ENCODE results near the gene LRTM1. TPM values are rescaled to one million over a fixed set of nuclear protein-coding genes. Genes with fewer than 3 reads are reported as not detected.

The LRTM1 gene
- total and polyA plus RNA-seq, 2 of the 13 experiments (the other 11 are each of a cell fraction or from before 2014, with no cell fraction given): not detected

DNA sequence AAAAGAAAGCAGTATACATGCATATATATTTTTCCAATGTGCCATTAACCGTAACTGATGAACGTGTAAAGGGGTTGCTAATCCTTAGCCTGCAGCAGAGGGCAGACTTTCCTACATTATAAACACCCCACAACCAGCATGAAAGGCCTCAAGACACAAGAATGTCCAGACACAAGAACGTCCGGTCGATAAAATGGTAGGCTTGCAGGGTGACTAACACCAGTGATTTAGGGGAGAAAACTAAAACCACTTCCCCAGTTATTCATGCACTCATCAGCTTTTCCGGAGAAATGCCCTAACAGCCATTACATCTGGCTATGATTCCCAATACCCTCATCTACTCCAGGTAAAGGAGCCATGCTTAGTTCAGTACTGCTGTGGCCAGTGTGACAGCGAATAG, 57.4 kb downstream of the LRTM1 start:
- Histone ChIP-seq H3K9ac (ENCODE audit: insufficient read depth, low read depth, low read length) (no peak overlapping the region), H3K4me1 (ENCODE audit: insufficient read depth, low read length) (no peaks in the 10 kb centered on the region), H3K4me2 (ENCODE audit: low read depth, low read length) (no peak overlapping the region), H3K79me2 (ENCODE audit: insufficient read depth, low read length) (no peaks in the 10 kb centered on the region), H3K4me3 (replicated peaks in 1 of 3; ENCODE audit: insufficient read depth in 1 of 3, low read depth in 2 of 3, low read length in 3 of 3) (no peak overlapping the region), H3K36me3 (replicated peaks in 1 of 2; ENCODE audit: control insufficient read depth in 1 of 2, insufficient read depth in 2 of 2, low read length in 2 of 2) (no peaks in the 10 kb centered on the region), H3K27me3 (ENCODE audit: control insufficient read depth in 1 of 2, insufficient read depth in 2 of 2, low read length in 2 of 2) (peaks cover under 1 to 9% of the 10 kb centered on the region in 2 experiments; a peak in 2 of 5 replicates), H4K20me1 (ENCODE audit: insufficient read depth, low read length) (no peaks in the 10 kb centered on the region), H2AFZ (ENCODE audit: low read length) (no peak overlapping the region), H3K27ac (ENCODE audit: extremely low read length, insufficient read depth, low read length) (no peak overlapping the region), H3K9me3 (ENCODE audit: low read length) (no peaks in the 10 kb centered on the region)
- peak; percentile 14 for DNase-seq (ENCODE audit: low spot score)
- in situ Hi-C loops (cut with HindIII; ENCODE audit: extremely low pct_ligation_motif_present, low pct_unique_long_range_greater_than_20kb): loop anchor here (25.0 kb wide), 3 partner anchors 867 to 1392 kb away; no protein-coding TSS in a partner anchor
- POLR2A ChIA-PET: no interaction called here
- no peak for FAIRE-seq
- CTCF ChIA-PET (ENCODE audit: low intra/inter-chr PET ratio, low total read pairs): no interaction called here
- intact Hi-C loops (cut with micrococcal nuclease; ENCODE audit: unreplicated experiment): no loop called here
- peak; percentile 50; the same call in 2 of the 3 replicates for ATAC-seq
- TF ChIP-seq STAG1 (CRISPR knock-in tag; IDR thresholded peaks at IDR 0.05) (peak; percentile 59), KLF15 (CRISPR knock-in tag; IDR thresholded peaks at IDR 0.05; ENCODE audit: borderline replicate concordance) (no peak)
- TF ChIP-seq, protein P1, sequence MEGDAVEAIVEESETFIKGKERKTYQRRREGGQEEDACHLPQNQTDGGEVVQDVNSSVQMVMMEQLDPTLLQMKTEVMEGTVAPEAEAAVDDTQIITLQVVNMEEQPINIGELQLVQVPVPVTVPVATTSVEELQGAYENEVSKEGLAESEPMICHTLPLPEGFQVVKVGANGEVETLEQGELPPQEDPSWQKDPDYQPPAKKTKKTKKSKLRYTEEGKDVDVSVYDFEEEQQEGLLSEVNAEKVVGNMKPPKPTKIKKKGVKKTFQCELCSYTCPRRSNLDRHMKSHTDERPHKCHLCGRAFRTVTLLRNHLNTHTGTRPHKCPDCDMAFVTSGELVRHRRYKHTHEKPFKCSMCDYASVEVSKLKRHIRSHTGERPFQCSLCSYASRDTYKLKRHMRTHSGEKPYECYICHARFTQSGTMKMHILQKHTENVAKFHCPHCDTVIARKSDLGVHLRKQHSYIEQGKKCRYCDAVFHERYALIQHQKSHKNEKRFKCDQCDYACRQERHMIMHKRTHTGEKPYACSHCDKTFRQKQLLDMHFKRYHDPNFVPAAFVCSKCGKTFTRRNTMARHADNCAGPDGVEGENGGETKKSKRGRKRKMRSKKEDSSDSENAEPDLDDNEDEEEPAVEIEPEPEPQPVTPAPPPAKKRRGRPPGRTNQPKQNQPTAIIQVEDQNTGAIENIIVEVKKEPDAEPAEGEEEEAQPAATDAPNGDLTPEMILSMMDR (CRISPR knock-in tag; IDR thresholded peaks at IDR 0.05): peak; percentile 38
- 18% methylated on average over 7 of the region's 7 CpGs for WGBS (ENCODE audit: low lambda C conversion rate)
- no TSS peak for BruUV-seq (replicated peaks)

All from HepG2 (cell line).